Measurements from ENCODE around the gene LIMA1.
"Not testable (repeated sequence)": the region's sequence is repeated elsewhere in the genome, so short reads cannot be mapped to it uniquely, and the experiment has no call there.

The LIMA1 gene

DNA sequence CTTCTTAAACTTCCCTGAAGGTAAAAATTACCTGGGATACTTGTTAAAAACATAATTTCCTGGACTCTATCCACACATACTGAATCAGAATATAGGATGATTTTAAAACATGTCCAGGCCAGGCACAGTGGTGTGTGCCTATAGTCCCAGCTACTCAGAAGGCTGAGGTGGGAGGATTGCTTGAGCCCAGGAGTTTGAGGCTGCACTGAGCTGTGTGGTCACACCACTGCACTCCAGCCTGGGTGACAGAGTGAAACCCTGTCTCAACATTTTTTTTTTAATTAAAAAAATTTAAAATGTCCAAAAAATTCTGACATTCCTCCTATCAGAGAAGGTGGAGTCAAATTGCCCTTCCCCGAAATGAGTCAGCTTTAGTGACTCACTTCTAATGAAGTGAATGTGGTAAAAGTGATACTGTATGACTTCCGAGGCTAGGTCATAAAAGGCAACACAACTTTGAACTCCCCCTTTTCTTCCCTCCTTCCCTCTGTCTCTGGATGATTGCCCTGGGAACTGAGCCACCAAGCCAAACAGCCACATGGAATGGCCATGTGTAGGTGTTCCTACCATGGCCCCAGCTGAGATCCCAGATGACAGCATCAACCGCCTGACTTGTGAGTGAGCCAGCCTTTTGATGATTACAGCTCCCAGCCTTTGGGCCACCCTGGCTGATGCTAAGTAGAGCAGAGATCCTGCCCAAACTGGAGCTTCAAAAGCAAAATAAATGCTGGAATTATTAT, 36.3 kb downstream of the LIMA1 start:
- peak; percentile 68 for DNase-seq (ENCODE audit: low read depth)

DNA sequence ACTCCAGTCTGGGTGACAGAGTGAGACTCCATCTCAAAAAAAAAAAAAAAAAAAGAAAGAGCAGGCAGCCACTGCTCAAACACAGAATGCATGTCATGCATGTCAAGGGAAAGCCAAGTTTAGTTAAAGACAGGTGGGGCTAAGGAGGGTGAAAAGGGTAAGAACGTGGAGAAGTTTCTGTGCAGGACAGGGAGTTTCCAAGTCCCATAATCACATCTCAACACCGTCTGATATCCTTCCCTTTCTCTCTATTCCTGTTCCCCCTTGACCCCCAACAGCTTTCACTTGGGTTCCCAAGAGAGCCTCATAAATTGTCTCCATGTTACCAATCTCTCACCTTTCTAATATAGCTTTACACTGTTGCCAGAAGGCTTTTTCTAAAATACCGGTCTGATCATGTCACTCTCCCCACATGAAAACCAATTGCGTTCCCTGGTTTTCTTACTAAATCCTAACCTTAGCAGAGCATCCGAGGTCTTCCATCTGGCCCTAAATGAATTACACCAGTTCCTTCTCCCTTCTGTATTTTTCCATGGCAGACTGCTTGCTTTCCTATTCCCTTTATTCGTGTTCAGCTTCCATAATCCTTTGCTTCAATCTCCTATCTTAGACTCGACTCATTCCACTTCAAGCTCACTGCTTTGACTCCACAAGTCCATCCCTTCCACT, 37.0 kb downstream of the LIMA1 start:
- no peak for DNase-seq (ENCODE audit: low read depth)

DNA sequence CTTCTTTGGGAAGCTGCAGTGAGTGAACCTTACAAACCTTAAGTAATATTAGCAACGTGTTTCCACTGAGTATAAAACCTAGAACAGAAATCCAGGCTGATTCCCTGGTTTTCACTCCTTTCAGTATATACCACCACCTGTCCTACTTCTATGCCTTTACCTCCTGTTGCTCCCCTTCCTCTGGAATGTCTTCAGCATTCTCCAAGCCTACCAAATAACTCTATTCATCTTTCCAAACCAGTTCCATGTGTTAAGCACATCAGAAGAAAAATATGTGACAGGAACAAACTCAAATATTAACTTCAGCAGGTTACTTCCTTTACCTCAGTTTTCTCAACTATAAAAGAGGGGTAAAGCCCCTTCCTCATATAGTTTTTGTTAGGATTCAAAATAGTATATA, 39.8 kb downstream of the LIMA1 start:
- DNase-seq (ENCODE audit: low read depth), result no peak

DNA sequence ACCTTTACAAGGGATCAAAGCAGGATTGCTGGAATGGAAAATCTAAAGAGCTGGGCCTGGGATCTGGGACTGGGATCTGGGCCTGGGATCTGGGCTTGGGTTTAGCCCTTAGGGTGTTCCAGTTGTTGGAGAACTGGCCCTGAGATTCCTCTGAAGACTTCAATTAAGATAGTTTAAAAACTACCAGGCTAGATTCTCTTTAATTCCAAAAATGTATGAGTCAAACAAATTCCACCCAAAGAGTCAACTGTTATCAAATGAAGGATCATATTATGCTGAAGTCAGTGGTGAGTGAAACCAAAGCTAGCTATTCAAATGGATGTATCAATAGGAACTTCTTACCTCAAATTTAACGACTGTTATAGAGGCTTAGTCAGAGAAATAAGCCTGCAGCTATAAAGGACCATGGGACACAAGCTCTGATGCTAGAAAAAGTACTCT, 40.5 kb downstream of the LIMA1 start:
- DNase-seq (ENCODE audit: low read depth), result no peak

DNA sequence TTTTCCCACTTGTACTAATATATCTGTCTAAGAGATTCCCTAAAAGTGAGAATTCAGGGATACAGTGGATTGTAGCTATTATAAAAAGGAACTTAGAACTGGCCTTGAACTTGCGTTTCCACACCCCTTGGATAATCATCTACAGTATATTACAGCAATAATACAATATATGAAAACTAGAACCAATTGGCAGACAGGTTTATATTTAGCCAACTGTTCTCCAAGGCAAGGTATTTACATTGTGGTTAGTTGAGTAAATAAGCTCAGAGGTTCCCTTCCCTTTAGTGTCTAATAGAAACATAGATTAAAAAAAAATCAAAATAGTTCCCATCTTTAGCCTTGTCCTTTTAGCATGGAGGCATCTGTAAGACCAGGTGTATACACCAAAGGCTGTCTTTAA, 42.1 kb downstream of the LIMA1 start:
- DNase-seq (ENCODE audit: low read depth), result no peak

DNA sequence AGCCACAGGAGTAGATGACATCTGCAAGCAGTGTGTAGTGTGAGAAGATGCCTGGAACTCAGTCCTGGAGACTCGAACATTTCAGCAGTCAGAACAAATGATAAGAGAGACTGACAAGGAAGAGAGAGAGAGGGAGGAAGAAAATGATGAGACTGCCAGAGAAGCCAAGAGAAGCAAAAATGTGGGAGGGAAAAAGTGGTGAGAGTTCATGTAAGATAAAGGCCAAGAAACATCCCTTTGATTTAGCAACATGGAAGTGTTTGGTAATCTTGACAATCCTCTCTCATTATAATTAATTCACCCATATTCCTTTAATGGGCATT, 42.6 kb downstream of the LIMA1 start:
- DNase-seq (ENCODE audit: low read depth), result no peak

DNA sequence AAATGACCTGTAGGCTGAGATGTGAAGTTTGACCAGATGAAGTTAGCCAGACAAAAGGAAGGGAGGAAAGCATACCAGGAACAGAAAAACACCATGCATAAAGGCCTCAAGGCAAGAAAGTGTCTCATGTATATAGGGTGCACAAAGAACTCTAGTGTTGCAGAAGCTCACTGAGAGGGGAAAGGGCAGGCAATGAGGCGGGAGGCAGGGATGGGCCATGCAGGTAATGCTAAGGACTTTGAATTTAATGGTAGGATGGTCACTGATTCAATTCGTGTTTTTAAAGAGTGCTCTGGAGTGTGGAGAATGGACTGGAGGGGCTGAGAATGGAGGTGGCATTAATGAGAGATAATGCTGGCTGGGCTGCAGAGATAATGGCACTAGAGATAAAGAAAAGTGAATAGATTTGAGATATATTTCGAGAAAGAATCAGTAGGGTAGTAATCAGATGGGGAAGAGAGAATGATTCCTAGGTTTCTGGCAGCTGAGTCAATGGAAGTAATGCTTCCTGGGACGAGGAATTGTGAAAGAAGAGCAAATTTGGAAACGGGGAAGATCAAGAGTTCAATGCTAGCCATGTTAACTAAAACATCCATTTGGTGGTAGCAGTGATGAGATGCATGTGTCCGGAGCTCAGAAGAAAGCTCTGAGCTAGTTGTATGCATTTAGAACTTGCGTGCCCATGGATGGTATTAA, 43.1 kb downstream of the LIMA1 start:
- no peak for DNase-seq (ENCODE audit: low read depth)

DNA sequence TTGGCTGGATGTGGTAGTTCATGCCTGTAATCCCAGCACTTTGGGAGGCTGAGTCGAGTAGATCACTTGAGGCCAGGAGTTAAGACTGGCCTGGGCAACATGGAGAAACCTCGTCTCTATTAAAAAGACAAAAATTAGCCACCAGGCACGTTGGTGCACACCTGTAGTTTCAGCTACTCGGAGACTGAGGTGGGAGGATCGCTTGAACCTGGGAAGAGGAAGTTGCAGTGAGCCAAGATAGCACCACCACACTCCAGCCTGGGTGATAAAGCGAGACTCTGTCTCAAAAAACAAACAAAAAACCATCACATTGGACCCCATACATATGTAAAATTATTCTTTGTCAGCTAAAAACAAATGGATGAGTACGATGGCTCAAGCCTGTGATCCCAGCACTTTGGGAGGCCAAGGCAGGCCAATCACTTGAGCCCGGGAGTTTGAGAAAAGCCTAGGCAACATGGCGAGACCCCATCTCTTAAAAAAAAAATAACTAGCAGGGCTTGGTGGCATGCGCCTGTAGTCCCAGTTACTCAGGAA, 43.9 kb downstream of the LIMA1 start:
- no peak for DNase-seq (ENCODE audit: low read depth)

DNA sequence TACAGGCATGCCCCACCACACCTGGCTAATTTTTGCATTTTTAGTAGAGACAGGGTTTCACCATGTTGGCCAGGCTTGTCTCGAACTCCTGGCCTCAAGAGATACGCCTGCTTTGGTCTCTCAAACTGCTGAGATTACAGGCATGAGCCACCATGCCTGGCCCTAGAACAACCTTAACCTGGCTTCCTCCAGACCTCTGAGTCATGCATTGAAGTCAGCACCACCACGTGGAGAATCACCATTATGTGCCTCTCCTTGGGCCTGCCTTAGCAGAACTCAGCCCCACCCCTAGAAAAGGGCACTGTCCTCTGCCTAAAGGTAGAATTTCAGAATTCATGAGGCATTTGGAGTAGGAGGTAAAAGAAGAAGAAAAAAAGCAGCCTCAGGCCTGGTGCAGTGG, 49.0 kb downstream of the LIMA1 start:
- DNase-seq (ENCODE audit: low read depth), result no peak

DNA sequence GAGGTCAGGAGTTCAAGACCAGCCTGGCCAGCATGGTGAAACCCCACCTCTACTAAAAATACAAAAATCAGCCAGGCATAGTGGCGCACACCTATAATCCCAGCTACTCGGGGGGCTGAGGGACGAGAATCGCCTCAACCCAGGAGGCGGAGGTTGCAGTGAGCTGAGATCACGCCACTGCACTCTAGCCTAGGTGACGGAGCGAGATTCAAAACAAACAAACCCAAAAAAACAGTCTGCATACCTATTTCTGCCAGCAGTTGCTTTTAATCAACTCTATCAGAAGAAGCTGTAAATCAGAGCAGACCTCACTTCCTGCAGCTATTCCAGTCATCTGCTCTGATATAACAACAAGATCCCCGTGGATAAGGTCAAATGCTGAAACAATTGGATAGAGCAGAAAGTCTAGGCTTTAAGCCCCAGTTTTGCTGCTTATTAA, 50.5 kb downstream of the LIMA1 start:
- DNase-seq (ENCODE audit: low read depth), result no peak

DNA sequence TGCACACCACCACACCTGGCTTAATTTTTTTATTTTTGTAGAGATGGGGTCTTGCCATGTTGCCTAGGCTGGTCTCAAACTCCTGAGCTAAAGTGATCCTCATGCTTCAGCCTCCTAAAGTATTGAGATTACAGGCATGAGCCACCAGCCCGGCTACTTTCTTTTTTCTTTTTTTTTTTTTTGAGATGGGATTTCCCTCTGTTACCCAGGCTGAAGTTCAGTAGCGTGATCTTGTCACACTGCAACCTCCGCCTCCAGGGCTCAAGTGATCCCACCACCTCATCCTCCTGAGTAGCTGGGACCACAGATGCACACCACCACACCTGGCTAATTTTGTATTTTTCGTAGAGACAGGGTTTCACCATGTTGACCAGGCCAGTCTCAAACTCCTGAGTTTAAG, 51.1 kb downstream of the LIMA1 start:
- no peak for DNase-seq (ENCODE audit: low read depth)

DNA sequence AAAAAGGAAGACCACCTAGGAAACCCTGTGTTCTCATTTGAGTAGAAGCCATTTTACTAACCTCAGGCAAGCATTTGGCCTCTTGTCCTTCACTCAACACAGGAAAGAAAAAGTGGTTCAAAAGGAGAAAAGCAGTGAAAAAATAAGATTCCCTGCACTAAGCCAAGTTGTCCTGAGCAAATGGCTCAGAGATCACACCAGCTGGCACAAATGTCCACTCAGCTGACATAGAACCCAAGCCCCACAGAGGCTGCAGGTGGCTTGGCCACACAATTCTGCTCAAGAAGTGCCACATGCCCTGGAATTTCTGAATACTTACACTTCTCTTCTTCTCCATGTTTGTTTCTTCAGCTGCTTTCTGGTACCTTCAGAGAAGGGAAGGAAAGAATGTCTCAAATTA, 52.0 kb downstream of the LIMA1 start:
- DNase-seq (ENCODE audit: low read depth), result no peak

DNA sequence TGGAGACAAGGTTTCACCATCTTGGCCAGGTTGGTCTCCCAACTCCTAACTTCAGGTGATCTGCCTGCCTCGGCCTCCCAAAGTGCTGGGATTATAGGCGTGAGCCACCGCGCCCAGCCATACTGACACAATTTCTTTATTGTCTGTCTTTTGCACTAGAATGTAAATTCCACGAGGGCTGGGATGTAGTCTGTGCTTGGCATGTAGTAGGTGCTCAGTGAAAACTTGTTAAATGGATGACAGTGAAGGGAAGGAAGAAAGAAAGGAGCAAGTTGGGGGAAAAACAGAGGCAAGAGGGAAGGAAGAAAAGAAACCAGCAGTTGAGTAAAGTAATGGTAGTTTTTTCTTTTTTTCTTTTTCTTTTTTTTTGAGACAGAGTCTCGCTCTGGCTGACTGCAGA, 53.1 kb downstream of the LIMA1 start:
- no peak for DNase-seq (ENCODE audit: low read depth)

DNA sequence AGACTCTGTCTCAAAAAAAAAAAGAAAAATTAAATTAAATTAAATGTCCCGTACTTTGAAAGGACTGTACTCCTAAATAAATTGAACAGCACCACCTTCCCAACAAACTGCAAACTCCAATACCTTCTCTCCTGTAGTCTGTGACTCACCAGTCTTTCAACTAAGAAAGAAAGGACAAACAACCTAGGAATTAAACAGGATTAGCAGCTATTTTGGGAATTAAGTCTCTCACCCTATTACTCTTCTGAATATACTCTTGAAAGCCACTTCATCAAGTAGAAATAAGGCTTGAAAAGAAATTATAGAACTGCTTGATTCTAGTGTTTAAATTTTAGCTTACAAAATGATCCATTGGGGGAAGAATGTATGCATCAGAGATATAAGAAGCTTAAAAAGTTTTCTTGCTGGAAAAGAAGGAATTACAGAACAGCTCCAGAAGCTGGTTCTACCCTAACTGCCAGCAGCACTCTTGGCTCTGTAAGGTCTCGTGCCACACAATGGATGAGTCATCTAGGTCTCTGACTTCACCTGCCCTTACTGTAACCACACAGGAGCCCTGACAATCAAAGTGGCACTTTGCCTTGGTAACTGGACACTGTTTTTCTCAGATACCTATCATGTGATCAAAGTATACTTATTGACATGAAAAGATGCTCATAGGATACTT, 59.2 kb downstream of the LIMA1 start:
- no peak for DNase-seq (ENCODE audit: low read depth)

DNA sequence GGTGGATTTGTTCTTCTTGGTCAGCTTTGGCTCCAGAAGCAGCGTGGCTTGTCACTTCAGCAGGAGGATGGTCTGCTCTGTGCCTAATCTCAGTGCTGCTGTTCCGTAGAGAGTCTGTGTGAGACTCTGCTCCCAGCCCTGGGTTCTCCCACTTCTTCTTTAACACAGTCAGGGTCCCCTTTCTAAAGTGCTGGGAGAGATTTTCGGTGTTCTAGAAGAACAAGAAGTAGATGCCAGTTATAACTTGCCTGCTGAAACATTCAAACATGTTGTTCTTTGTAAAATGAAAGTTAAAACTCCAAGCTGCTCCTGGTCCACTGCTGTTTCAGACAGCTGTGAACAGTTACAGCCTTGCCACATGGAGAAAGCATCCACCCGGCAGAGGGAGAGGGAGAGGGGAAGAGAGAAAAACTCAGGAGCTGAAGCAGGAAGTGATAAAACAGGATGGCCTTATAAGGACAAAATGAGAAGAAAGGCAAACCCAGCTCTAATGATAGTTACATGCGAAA, 61.0 kb downstream of the LIMA1 start:
- peak; percentile 79 for DNase-seq (ENCODE audit: low read depth)

DNA sequence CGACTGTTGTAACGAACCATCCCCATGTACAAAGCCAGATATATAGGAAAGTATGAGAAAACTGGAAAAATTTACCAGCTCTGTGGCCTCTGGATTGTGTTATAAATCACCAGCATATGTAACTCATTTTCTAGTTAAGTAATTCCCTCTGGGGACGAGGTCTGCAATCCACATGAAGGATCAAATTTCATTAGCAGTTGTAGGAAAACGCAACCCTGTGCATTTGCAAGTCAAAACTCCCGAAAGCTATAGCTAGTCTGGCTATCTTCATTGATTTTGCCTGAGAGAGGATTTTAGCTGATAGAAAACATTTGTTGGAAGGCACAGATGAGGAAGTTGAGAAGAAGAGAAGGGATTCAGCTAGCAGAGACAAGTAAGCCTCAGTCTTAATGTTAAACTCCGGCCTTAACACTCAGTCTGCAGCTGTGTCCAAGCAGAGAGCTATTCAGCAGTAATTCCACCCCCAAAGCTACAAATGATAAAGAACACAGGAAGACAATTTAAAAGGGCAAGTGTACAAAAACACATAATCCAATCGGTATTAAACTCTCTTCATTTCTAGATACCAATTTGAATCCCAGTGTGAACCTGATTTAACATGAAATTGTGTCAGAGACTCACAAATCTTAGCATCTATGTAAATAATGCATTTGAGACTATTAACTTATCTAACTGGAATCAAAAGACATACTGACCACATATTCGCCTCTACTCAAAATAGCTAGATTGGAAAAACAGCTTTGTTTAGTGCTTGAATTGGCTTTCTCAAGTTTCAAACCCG, 61.9 kb downstream of the LIMA1 start:
- DNase-seq (ENCODE audit: low read depth), result peak; percentile 97

DNA sequence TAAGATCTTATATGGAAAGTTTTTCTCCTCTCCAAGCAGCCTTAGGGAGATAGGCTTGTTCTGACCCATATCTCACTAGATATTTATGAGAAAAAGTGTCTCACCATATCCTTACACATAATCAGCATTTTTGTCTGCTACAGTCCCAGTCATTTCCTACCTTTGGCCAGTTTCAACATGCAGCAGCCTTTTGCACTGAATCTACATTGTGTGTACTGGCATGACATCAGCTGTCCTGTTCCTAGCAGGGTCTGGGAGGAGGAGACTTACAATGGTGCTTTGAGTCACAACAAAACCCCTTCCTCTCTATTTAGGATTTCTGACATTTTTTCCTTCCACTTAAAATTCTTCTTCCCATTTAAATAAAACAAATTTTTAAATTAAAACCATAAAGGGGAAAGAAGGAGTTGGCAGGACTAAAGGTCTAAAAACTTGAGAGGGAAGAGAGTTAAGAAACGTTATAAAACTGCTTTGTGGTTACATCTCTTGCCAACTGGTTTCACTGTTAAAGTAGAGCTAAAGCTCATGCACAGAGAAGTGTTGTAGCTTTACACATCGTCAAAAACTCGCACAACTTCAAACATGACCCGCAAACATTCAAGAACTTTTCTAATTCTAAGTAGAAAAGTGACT, 62.8 kb downstream of the LIMA1 start:
- peak; percentile 63 for DNase-seq (ENCODE audit: low read depth)

DNA sequence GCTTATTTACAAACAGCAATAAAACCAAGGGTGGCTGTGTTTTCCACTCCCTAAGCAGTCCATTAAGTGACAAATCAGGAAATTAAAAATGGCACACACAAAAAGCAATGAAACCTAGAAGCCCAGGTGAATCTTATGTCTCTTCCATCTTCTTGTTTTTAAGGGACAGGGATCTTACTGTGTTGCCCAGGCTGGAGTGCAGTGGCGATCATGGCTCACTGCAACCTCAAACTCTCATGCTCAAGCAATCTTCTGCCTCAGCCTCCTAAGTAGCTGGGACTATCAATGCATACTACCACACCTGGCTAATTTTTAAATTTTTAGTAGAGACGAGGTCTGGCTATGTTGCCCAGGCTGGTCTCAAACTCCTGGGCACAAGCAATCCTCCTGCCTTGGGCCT, 63.8 kb downstream of the LIMA1 start:
- no peak for DNase-seq (ENCODE audit: low read depth)

DNA sequence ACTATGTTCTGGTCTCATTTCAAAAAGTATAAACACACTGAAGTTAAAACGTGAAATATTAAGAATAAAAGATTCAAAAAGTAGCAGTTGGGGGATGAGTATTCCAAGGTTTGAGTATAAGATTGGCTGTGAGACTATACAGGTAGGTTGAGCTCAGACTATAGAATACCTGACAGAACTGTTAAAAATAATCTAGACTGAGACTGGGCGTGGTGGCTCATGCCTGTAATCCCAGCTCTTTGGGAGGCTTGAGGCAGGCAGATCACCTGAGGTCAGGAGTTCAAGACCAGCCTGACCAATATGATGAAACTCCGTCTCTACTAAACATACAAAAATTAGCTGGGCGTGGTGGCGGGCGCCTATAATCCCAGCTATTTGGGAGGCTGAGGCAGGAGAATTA, 64.3 kb downstream of the LIMA1 start:
- not testable (repeated sequence) for DNase-seq (ENCODE audit: low read depth)

DNA sequence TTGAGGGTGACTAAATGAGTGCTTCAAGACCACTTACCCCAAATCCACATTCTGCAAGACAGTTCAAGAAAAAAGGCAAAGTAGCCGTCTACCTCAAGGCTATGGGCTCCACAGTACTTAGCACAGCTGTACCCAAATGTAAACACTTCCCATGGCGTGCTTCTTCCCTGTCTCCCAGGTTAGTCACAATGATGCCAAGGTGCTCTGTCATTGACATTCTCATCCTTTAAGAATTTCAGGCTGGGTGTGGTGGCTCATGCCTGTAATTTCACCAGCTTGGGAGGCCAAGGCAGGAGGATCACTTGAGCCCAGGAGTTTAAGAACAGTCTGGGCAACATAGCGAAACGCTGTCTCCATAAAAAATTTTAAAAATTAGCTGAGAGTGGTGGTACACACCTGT, 64.9 kb downstream of the LIMA1 start:
- no peak for DNase-seq (ENCODE audit: low read depth)

DNA sequence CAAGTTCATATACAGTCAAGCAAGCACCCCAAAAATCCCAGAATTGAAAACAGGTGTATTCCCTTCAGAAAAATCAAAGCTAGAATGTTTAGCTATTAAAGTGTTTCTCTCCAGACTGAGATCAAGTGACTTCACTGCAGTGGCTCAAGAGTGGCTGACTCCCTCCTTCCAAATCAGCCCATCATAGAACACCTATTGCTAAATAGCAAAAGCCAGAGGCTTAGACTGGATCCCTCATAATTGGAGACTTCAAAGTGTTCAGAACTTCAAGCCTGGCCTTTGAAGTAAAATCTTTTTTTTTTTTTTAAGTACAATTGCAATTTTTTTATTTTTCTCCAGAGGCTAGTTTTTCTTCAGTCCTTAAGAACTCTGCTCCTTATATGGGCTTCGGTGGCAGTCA, 66.1 kb downstream of the LIMA1 start:
- DNase-seq (ENCODE audit: low read depth), result no peak

Measured in fibroblast of the conjunctiva (primary cell).